Osteocyte (in vitro differentiated cells): ENCODE results near the gene RAB6A. TPM values are rescaled to one million over a fixed set of nuclear protein-coding genes. Genes with fewer than 3 reads are reported as not detected.

Experiments
- DNase-seq: peaks from one replicate; pipeline ENCODE4 v3.0.0; 2021; ENCODE audit warnings: mixed read lengths; ENCODE audit not compliant: unreplicated experiment; ENCODE audit errors: extremely low spot score
- H3K27ac Mint-ChIP-seq: one replicate; pipeline ENCODE4 v1.8.0; 2021; ENCODE audit warnings: mild to moderate bottlenecking, mixed read lengths; ENCODE audit not compliant: unreplicated experiment
- H3K27me3 Mint-ChIP-seq: one replicate; pipeline ENCODE4 v1.8.0; 2021; ENCODE audit warnings: mixed read lengths; ENCODE audit not compliant: unreplicated experiment
- H3K36me3 Mint-ChIP-seq: one replicate; pipeline ENCODE4 v1.8.0; 2021; ENCODE audit warnings: mixed read lengths; ENCODE audit not compliant: unreplicated experiment
- H3K4me1 Mint-ChIP-seq: one replicate; pipeline ENCODE4 v1.8.0; 2021; ENCODE audit warnings: mixed read lengths; ENCODE audit not compliant: unreplicated experiment
- H3K4me3 Mint-ChIP-seq: one replicate; pipeline ENCODE4 v1.8.0; 2021; ENCODE audit warnings: mild to moderate bottlenecking, moderate library complexity, mixed read lengths; ENCODE audit not compliant: unreplicated experiment
- H3K9me3 Mint-ChIP-seq: one replicate; pipeline ENCODE4 v1.8.0; 2021; ENCODE audit warnings: mixed read lengths; ENCODE audit not compliant: unreplicated experiment
- CTCF ChIP-seq: fragments of 200-600 bp; sonication (generic); IDR thresholded peaks from 2 replicates; pipeline ENCODE4 v1.5.0; 2021; ENCODE audit warnings: antibody characterized with exemption, mild to moderate bottlenecking, moderate library complexity
- total RNA-seq: library from RNA; stranded (reverse); gene quantifications from 2 replicates; pipeline ENCODE4 v1.2.1, GENCODE V29; 2021

RAB6A gene
- total RNA-seq, 1 donor from 2014 or later, result 145 TPM

DNA sequence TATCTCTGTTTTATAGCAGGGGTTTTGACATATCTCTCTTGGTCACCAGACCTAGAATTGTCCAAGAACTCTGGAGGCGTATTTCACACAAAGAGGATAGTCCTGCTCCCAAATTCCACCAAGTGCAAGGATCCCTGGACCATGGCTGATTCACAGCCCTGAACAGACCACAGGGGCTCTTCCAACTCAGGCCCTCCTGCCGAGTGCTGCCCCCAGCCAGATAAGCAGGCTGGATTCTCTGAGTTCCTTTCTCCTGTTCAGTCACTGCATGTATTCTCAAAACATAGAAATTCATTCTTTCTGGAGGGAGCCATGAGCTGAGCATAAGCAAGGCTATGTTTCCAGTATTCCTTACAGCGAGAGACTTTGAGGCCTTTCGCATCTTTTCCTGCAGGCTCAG, 127.9 kb downstream of the RAB6A start:
- no peak for TF ChIP-seq CTCF
- peaks cover 10% of the 10 kb centered on the region for H3K27me3 Mint-ChIP-seq
- H3K4me3 Mint-ChIP-seq, result no peak overlapping the region
- no peak overlapping the region for H3K27ac Mint-ChIP-seq
- no peaks in the 10 kb centered on the region for H3K36me3 Mint-ChIP-seq
- no peaks in the 10 kb centered on the region for H3K9me3 Mint-ChIP-seq
- H3K4me1 Mint-ChIP-seq, result no peaks in the 10 kb centered on the region
- DNase-seq, result no peak

- DNase-seq, result no peak
- Mint-ChIP-seq H3K27me3 (peaks cover 14% of the 10 kb centered on the region), H3K36me3 (no peaks in the 10 kb centered on the region), H3K4me1 (peaks cover 5% of the 10 kb centered on the region), H3K27ac (no peak overlapping the region), H3K9me3 (no peaks in the 10 kb centered on the region), H3K4me3 (no peak overlapping the region)
- TF ChIP-seq CTCF, result no peak
Measured at GRCh38 chr11:73629907-73630306, 131.0 kb downstream of the RAB6A start.

GRCh38 chr11:73625696-73626318, 135.1 kb downstream of the RAB6A start:
- peaks cover 38% of the 10 kb centered on the region for H3K27me3 Mint-ChIP-seq
- H3K4me3 Mint-ChIP-seq, result peak overlapping the region; percentile 14
- H3K27ac Mint-ChIP-seq, result no peak overlapping the region
- peaks cover 5% of the 10 kb centered on the region for H3K4me1 Mint-ChIP-seq
- H3K36me3 Mint-ChIP-seq, result no peaks in the 10 kb centered on the region
- peak; percentile 86 for TF ChIP-seq CTCF
- no peak for DNase-seq
- H3K9me3 Mint-ChIP-seq, result no peaks in the 10 kb centered on the region

Other genes with a start within 250 kb of the RAB6A start
- gene FAM168A, start 163.0 kb downstream of the RAB6A start, total RNA-seq, result 52.2 and 53.1 TPM in 2 replicates
- gene PLEKHB1, start 114.5 kb downstream of the RAB6A start, total RNA-seq, result 0.78 TPM in 1 of 2 replicates, not detected in the other
- gene MRPL48, start 26.8 kb upstream of the RAB6A start, total RNA-seq, result 26.4 and 26.5 TPM in 2 replicates
- 54.2 and 55.8 TPM in 2 replicates for gene COA4, start 115.8 kb upstream of the RAB6A start, total RNA-seq
- 16.0 and 17.3 TPM in 2 replicates for gene PAAF1, start 115.9 kb upstream of the RAB6A start, total RNA-seq
- not detected in 2 replicates for gene DNAJB13, start 190.0 kb upstream of the RAB6A start, total RNA-seq
- gene UCP2, start 221.8 kb upstream of the RAB6A start, total RNA-seq, result 26.4 and 31.8 TPM in 2 replicates
- 1.0 and 1.8 TPM in 2 replicates for gene UCP3, start 248.0 kb upstream of the RAB6A start, total RNA-seq